GM19099 (cell line): ENCODE measurements around the gene TSHZ2.

Experiments used
- POLR2A ChIP-seq: IDR thresholded peaks from 3 replicates; pipeline ENCODE4 v1.6.1; 2011; ENCODE audit warnings: low read depth; ENCODE audit not compliant: insufficient read length; ENCODE audit errors: extremely low read depth

TSHZ2 gene

DNA sequence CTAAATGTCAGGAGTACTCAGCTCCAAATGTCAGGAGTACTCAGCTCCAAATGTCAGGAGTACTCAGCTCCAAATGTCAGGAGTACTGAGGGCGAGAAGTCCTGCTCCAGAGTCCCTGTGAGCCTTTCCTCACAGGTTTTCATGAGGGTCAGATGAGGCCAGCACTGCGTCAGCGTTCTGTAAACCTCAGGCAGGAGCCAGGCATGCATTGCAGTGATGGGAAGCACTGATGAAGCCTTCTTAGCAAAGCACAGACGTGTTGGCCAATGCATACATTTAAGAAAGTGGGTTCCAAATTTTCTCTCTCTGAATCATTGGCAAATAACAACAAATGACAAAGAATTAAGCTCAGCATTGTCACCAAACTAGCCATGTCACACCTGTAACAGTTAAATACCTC is 366.6 kb downstream of the TSHZ2 start:
- TF ChIP-seq POLR2A, result no peak

- TF ChIP-seq POLR2A, result no peak
These were observed 370.3 kb downstream of the TSHZ2 start for GRCh38 chr20:53342429-53342828.

GRCh38 chr20:53343448-53343847 is 371.3 kb downstream of the TSHZ2 start:
- TF ChIP-seq POLR2A, result no peak

DNA sequence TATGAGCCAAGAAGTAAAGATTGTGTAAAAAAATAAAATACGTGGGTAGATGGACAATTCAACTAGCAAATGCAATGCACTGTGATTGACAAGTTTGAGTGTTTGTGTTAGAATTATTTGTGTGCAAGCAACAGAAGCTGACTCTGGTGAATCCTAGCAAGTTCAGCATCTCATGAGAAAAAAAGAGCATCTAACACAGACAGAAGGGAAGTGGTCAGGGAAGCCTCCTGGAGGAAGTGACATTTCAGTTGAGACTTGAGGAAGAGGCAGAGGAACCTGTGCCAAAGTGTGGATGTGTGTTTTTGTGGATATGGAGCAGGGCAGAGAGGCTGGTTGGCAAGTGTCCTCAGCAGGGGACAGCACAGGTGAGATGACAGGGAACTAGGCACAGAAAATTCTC is 372.7 kb downstream of the TSHZ2 start:
- no peak for TF ChIP-seq POLR2A

- TF ChIP-seq POLR2A, result no peak
These were observed 373.6 kb downstream of the TSHZ2 start for GRCh38 chr20:53345536-53346334.

- TF ChIP-seq POLR2A, result no peak
These were observed 374.1 kb downstream of the TSHZ2 start for GRCh38 chr20:53346335-53346648.

- TF ChIP-seq POLR2A, result no peak
These were observed 377.6 kb downstream of the TSHZ2 start for GRCh38 chr20:53349730-53350129.

- TF ChIP-seq POLR2A, result no peak
These were observed 380.7 kb downstream of the TSHZ2 start for GRCh38 chr20:53352727-53353440.

DNA sequence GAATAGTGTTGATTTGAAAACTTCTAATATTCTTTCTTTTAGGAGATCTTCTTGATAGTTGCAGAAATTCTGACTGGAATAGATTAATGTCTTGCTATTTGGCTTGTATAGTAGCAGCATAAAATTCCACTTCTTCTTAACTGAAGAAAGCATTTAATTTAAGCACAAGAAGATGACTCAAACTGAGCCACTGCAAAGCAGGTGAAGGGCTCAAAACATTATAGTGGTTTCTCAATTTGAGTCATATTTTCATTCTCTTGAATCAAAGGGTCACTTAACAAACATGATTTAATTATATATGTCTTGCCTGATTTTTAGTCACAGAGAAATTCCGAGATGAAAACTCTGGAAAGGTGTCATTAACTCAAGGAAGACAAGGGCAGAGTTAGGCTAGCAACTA is 382.2 kb downstream of the TSHZ2 start:
- no peak for TF ChIP-seq POLR2A

DNA sequence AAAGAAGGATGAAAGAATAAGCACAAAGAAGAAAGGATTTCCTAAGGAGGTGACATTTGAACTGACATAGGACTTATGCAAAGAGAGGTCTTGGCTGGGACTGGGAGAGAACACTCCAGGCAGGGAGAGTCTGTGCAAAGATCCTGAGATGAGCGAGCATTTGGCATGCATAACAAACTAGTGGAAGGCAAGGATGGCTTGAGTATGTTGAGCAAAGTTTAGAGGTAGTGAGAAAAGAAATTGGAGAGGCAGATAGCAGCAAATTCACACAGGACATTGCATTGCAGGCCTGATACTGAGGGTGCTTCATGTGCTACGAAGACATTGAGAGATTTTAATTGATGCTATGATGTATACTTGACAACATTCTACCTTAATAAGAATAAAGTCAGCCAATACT is 383.6 kb downstream of the TSHZ2 start:
- no peak for TF ChIP-seq POLR2A

DNA sequence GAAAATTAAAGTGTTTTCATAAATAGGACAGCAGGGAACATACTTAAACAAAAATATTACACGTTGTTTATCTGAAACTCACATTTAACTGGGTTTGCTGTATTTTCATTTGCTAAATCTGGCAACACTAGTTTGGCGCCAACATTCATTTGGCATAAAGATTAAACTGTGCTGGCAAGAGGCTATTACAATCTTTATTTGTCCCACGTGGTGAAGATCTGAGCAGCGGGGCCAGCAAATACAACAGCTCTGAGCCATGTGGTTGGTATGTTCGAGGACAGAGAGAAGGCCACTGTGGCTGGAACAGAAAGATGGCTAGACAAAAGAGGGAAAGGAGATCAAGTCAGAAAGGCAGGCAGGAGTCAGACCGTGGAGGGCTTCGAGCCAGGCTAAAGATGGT is 387.3 kb downstream of the TSHZ2 start:
- TF ChIP-seq POLR2A, result no peak

- no peak for TF ChIP-seq POLR2A
These were observed 388.7 kb downstream of the TSHZ2 start for GRCh38 chr20:53360852-53361251.

DNA sequence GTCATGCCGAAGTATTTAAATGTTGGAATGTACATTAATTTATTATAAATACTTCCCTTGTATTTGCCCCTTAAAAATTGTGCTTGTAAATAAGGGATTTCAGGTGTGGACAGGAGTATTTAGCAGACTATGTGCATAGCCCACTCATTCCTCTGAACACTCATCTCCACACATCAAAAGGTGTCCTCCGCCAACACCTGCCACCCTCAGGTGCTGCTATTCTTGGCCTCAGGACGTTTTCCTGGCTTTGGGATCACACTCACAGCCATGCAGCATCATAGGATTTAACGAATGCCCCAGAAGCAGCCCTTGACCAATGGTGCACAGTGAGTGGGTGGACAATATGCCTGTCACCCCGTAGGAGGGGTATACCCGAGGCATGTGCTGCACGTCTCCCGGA is 390.6 kb downstream of the TSHZ2 start:
- no peak for TF ChIP-seq POLR2A

DNA sequence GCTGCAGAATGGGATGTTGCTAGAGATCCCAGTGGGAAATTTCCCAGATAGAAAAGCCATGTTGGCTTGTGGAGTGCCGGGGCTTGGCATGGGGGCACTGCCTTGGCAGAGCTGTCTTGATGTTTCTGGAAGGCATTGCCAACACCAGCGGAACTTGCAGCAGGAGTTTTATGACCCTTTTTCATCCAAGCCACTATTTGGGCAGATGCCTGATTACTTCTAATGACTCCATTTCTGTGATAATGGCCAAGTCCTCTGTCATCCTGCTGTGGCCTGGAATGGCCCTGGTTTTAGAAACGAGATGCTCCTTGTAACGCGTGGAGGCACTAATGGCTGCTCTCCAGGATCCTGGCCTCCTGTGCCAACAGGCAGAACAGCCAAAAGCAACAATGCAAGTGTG is 392.5 kb downstream of the TSHZ2 start:
- no peak for TF ChIP-seq POLR2A

DNA sequence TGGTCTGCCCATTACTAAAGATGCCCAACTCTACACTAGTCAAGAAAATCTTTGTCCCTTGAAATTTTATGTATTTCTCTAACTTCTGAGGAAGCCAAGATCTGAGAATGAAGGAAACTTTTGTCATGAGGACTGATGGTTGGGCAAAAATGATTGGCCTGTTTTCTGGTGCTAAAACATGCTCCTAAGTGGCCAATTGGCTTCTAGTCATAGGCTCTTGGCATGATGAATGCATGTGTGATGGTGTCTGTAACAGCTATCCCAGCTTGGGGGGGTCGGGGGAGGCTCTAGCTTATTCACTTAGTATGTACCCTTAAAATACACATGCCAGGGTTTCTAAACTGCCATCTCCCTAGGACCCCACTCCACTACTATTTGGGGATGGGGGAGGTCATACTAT is 392.9 kb downstream of the TSHZ2 start:
- no peak for TF ChIP-seq POLR2A

- no peak for TF ChIP-seq POLR2A
These were observed 393.4 kb downstream of the TSHZ2 start for GRCh38 chr20:53365539-53366075.
